ENCODE data around the gene RFX1.
"Not testable (repeated sequence)": the region's sequence is repeated elsewhere in the genome, so short reads cannot be mapped to it uniquely, and the experiment has no call there.

The RFX1 gene

DNA sequence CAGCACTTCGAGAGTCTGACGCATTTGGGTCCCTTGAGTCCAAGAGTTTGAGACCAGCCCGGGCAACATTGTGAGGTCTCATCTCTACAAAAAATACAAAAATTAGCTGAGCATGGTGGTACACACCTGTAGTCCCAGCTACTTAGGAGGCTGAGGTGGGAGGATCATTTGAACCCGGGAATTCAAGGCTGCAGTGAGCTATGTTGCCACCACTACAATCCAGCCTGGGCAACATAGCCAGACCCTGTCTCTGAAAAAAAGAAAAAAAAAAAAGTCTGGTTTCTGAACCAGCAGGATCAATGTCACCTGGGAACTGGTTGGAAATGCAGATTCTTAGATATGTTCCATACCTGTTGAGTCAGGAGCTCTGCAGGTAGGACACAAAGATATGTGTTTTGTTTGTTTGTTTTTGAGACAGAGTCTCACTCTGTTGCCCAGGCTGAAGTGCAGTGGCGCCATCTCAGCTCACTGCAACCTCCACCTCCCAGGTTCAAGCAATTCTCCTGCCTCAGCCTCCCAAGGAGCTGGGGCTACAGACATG, 20.6 kb upstream of the RFX1 start:
- not testable (repeated sequence) for DNase-seq (ENCODE audit: low read depth)

DNA sequence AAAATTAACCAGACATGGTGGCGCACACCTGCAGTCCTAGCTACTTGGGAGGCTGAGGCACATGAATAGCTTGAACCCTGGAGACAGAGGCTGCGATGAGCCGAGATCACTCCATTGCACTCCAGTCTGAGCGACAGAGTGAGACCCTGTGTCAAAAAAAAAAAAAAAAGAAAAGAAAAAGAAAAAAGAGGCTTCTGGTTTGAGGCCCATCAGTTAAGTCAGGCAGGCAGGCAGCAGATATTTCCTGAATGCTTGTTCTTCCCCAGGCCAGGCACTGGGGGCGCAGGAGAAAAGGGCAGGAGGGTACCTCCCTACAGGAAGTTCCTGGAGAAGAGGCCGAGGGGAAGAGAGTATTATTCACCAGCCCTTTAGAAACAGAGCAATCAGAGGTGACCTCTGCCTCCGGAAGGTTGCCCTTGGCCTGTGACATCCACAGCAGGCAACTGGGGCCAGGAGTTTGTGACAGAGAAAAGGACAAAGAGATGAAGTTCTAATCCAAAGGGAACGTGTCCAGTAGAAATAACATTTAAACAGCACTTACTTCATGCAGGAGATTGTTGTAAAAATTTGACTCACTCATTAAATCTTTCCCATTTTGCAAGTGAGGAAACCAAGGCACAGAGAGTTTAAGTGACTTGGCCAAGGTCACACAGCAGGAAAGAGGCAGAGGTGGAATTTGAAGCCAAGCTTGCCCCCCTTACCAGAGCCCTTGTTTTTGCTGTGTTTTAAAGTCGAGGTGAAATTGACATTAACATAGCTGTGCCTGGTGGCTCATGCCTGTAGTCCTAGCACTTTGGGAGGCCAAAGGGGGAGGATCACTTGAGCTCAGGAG, 17.5 kb upstream of the RFX1 start:
- DNase-seq (ENCODE audit: low read depth) = no peak

DNA sequence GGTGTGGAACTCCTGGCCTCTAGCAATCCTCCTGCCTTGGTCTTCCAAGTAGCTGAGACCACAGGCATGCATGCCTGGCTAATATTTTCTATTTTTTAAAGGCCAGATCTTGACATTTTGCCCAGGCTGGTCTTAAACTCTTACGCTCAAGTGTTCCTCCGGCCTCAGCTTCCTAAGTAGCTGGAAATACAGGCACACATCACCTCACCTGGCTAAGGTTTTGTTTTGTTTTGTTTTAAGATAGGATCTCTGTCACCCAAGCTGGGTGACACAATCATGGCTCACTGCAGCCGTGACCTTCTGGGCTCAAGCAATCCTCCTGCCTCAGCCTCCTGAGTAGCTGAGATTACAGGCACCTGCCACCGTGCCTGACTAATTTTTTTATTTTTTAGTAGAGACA, 16.3 kb upstream of the RFX1 start:
- DNase-seq (ENCODE audit: low read depth) = no peak

DNA sequence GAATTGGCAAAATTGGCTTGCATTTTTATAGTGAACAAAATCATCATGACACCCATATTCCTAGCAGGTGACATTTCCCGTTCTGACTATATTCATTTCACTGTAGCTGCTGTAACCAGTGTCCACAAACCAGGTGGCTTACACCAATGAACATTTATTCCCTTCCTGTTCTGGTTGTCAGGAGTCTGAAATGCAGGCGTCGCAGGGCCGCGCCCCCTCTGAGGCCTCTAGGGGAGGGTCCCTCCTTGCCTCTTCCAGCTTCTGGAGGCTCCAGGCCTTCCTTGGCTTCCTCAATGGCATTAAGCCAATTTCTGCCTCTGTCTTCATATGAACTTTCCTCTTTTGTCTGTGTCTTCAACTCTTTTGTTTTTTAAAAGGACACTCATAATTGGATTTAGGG, 15.4 kb upstream of the RFX1 start:
- DNase-seq (ENCODE audit: low read depth) = no peak

DNA sequence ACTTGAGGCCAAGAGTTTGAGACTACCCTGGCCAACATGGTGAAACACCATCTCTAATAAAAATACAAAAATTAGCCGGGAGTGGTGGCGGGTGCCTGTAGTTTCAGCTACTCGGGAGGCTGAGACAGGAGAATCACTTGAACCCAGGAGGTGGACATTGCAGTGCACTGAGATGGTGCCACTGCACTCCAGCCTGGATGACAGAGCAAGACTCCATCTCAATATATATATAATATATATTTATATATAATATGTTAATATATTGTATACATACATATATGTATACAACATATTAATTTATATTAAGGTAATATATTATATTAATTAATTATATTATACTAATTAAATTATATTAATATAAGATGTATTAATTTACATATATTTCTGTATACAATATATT, 13.6 kb upstream of the RFX1 start:
- DNase-seq (ENCODE audit: low read depth) = not testable (repeated sequence)

DNA sequence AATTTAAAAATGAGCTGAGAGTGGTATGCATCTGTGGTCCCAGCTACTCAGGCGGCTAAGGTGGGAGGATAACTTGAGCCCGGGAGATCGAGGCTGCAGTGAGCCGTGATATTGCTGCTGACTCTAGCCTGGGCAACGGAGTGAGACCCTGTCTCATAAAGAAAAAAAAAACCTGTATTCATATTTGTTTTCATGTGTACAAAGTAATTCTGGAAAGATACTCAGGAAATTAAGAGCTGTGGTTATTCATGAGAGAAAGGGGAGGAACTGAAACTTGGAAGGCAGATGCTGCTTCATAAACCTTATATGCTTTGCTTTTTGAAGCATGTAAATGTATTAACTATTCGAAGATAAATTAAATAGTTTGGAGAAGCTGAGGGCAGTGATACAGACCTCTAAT, 13.0 kb upstream of the RFX1 start:
- DNase-seq (ENCODE audit: low read depth) = no peak

DNA sequence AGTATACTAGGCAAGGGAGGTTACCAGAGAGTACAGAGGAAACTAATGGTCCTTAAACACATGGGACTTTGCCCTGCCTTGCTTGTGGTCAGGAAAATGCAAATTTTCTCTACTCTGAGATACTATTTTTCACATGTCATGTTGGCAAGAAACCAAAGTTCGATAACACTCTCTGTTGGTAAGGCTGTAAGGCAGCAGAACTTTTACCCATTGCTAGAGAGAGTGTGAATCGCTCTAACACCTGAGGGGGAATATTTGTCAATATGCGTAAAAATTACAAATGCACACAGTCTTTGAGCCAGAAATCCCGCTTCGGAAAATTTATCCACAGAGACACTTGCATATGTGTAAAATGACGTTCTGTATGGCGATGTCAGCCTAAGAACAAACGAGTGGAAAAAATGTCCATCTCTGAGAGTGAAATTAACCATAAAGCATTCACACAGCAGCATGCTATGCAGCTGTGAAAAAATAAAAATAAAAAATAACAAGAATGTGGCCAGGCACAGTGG, 9.5 kb upstream of the RFX1 start:
- DNase-seq (ENCODE audit: low read depth) = no peak

DNA sequence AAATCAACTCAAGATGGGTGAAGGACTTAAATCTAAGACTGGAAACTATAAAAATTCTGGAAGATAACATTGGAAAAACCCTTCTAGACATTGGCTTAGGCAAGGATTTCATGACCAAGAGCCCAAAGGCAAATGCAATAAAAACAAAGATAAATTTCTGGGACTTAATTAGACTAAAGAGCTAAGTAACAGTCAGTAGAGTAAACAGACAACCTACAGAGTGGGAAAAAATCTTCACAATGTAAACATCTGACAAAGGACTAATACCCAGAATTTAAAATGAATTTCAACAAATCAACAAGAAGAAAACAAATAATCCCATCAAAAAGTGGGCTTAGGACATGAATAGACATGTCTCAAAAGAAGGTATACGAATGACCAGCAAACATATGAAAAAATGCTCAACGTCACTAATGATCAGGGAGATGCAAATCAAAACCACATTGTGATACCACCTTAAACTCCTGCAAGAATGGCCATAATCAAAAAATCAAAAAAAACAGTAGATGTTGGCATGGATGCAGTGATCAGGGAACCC, 6.3 kb upstream of the RFX1 start:
- DNase-seq (ENCODE audit: low read depth) = no peak

DNA sequence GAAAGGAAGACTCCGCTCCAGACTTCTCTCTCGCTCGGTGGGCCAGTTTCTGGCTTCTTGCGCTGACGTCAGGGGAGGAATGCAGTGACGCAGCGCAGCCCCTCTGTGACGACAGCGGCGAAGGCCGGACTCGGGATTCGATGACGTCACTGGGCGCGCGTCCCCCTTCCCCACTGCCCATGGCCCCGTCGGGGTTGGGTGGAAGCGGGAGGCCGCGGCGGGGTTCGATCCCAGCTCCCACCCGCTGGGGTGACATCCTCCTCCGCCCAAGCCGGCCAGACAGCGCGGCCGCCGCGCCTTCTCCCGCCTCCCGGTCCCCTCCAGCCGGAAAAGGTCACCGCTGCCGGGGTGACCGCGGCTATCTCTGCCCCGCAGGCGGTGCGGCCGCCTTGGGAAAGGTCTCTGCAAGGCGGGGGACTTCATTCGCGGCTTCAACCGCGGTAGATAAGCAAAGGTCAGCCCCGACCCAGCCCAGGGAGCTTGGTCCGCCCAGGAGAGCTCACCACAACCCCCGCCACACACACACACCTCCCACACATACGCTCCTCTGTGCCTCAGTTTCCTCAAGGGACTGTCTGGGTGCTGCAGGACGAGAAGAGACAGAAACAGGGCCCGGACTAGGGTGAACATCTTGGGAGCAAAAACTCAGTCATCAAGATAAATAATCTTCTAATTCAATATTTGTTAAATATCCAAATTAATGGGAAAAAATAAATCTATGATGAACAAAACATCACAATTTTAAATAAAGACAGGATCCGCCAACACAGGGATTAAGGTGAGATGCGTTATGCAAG, 844 bp upstream of the RFX1 start:
- peak; percentile 67 for DNase-seq (ENCODE audit: low read depth)

DNA sequence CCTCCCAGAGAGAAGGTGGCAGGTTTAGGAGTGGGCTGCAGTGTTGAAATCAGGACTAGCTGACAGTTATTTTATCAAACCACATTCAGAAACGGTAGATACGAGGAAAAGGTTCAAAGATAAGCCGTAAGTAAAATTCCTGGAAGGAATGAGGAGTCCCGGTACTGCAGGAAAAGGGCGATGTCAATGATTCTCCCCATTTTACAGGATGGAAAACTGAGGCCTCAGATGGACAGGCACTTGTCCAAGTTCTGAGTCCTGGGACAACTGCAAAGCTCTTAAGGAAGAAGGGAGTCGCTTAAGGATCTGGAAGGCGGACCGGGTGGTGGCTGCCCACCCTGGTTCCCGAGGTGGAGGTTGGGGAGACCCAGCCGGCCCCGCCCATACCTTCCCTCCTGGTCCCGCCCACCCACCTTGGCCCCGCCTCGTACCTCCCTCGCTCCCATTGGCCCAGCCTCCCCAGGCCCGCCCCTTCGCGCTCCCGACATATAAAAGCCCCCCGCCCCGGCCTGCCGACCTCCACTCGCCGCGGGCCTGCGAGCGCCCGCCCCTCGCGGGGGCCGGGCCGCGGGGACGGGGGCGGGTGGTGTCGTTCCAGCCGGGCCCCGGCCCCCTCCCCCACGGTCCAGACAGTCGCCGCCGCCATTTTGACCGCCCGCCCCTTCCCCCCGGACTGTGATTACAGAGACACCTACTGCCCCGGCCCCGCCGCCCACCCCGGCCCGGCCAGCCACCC, 603 bp downstream of the RFX1 start:
- peak; percentile 91 for DNase-seq (ENCODE audit: low read depth)

DNA sequence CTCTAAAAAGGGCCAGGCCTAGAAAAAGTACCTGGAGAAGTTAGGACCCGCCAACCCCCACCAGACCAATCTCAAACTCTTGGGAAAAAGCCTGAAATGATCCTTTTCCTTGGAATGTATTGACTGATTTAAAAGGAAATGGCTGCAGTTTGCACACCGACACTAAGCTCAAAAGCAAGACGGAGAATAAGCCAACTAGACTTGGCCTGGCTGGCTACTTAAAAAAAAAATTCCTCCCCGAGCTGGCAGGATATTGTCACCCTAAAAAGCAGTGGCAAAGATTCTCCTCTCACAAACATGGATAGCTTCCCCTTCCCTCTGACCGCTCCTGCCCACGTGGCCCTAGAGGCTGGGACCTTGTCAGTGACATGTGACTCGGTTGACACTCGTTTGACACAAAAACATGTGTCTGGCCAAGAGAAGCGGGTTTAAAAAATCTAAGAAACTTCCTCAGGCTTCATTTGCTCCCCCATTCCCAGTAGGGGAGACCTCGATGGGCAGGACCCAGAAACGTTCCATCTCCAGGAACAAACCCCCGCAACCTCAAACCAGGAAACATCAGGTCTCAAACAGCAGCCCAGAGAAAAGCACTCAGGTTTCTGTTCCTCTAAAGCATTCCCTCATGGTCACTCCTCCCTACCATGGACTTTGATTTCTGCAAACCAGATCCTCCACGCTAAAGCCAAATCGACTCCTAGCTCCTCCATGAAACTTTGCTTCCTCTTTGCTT, 1.3 kb downstream of the RFX1 start:
- DNase-seq (ENCODE audit: low read depth) = no peak

DNA sequence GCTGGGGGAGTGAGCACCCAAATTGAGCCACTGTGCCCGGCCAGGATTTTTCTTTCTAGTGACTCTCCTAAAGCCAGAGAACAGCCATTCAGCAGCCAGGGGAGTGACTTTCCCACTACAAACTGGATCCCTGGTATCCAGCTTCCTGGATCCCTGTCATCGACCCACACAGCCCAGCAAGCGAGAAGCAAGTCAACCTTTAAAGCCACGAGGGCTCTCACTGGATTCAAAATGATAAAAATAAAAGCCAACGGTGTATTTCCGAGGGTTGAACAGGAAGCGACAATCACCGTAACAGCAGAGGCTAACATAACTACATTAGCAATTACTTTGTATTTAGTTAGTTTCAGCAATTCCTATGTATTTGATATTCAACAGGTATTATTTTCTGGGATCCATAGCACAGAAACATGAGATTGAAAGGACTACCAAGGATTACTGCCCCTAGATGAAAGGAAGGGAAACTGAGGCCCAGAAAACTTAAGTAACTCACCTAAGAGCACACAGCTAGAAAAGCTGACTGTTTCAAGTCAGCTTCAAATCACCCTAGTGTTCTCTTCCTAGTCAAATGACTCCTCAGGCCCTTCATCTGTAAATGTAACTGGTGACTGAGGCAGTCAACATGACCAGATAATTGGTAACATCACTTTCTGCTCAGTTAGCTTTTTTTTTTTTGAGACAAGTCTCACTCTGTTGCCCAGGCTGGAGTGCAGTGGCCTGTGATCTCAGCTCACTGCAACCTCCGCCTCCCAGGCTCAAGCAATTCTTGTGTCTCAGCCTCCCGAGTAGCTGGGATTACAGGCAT, 2.7 kb downstream of the RFX1 start:
- no peak for DNase-seq (ENCODE audit: low read depth)

DNA sequence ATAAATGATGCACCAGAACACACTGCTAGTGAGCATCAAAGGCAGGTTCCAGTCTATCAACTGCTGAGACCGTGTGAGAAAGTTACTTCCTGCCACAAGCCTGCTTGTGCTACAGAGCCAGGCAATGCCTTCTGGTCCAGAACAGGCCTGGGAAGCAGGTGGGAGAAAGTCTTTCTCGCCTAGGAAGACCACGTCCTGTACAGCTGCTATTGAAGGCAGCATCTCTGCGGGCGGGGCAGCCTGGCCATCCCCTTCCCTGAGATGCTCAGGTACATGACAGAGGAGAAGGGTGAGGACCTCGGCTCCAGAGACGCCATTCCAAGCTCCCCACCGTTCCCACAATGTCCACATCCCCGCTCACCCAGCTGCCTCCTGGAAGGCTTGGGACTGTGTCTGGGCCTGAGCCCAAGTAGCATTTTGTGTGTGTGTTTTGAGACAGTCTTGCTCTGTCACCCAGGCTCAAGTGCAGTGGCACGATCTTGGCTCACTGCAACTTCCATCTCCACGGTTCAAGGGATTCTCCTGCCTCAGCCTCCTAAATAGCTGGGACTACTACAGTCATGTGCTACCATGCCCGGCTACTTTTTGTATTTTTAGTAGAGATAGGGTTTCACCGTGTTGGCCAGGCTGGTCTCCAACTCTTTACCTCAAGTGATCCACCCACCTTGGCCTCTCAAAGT, 3.4 kb downstream of the RFX1 start:
- no peak for DNase-seq (ENCODE audit: low read depth)

DNA sequence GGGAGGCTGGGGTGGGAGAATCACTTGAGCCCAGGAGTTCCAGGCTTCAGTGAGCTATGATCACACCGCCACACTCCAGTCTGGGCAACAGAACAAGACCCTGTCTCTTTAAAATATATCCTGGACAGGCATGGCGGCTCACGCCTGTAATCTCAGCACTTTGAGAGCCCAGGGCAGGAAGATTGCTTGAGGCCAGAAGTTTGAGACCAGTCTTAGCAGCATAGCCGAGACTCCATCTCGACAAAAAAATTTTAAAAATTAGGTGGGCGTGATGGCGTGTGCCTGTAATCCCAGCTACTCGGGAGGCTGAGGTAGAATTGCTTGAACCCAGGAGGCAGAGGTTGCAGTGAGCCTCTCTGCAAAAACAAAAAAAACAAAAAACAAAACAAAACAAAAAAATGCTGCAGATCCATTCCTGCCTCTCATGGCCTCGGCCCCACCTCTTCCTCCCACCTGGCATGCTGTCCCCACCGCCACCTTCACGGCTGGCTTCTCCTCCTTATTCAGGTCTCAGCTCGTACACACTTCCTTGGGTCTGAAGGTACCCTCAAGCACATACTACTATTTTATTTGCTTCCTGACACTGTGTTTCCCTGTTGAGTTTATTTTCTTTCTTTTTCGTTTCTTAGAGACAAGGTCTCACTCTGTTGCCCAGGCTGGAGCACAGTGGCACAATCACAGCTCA, 5.3 kb downstream of the RFX1 start:
- DNase-seq (ENCODE audit: low read depth) = no peak

DNA sequence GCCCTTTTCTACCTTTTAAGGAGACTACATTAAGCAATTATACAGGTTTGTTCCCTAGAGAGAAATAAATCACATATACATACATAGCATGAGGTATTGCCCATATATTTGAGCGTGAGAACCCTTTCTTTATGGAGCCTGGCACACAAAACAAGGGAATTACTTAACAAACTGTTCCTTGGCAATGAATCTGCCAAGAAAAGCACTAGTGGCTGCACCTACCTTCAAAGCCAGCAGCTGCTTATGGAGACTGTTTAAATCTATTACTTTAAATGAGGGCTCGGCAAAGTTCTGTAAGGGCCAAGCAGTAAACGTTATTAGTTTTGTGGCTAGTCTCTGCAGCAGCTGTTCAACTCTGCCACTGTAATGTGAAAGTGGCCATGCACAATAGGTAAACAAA, 7.0 kb downstream of the RFX1 start:
- no peak for DNase-seq (ENCODE audit: low read depth)

DNA sequence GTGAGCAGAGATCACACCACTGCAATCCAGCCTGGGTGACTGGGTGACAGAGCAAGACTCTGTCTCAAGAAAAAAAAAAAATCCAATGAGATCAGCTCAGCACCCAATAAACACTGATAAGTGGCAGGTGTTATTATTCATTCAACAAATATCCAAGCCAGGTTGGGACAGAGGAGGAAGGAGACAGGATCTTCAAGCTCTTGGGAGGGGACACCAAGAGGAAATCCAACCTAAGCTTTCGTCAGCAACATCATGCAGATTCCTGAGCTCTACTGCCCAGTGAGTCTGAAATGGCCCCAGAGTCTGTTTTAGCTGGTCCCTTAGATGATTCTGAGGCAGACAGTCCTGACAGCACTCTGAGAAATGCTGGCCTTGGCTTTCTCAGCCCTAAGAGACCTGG, 7.7 kb downstream of the RFX1 start:
- DNase-seq (ENCODE audit: low read depth) = no peak

DNA sequence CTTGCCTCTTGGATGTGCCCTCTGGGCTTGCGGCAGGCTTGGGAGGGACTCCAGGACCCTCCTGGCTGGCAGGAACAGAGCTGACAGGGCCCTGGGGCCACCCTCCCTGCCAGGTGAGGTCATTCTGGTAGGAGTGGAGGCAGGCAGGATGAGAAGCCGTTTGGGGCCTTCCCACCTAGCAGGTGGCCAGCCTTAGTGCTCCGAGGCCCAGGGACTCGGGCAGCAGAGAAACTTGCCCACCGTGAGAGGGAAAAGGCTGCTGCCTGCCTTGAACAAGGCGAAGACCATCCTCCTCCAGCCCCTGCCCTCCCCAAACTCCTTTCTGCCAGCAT, 8.5 kb downstream of the RFX1 start:
- no peak for DNase-seq (ENCODE audit: low read depth)

DNA sequence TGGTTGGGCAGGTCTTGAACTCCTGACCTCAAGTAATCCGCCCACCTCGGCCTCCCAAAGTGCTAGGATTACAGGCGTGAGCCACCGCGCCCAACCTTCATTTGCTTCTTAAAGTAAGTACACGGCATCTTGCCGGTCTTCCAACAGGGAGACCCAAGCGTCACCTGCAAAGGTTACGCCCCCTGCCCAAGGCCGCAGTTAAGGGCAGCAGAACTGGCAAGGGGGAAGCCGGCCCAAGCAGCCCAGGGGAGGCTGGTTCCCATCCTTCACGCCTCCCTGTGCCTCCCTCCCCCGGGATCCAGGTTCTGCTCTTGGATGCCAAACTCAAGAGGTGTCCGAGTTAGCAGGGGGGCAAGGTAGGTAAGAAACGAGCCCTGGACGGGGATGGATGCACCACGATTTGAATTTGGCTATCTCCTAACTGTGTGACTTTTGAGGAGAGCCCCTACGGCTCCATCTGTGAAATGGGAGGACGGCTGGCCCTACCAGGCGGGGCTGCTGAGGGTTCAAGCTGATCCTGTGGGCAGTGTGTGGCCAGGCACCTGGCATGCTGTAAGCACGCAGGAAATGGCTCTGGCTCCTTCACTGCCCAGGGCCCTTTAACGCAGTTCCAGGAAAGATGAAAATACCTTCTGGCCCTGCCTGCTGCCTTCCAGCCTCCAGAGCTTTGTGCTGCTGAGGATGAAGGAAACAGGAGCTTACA, 9.0 kb downstream of the RFX1 start:
- no peak for DNase-seq (ENCODE audit: low read depth)
